ENCODE data around the gene BOLL.
A peak's percentile ranks its signal among the peaks of the same experiment; 100 is the strongest.

- TF ChIP-seq CTCF (conservative IDR thresholded peaks at IDR 0.05; ENCODE audit: low read depth, low read length) (peak; percentile 83), EZH2 (IDR thresholded peaks at IDR 0.05; ENCODE audit: low read length, unreplicated experiment) (no peak)
Observed at GRCh38 chr2:197707316-197708213, 77.6 kb downstream of the BOLL start.

All from PC-3 (cell line).